ENCODE measurements around the gene NXN.

GRCh38 chr17:962670-963069, 16.9 kb downstream of the NXN start:
- TF ChIP-seq CTCF (conservative IDR thresholded peaks at IDR 0.05; ENCODE audit: low read depth, low read length) (no peak), EZH2 (IDR thresholded peaks at IDR 0.05; ENCODE audit: borderline replicate concordance, low read depth, low read length, poor library complexity, severe bottlenecking) (no peak)

All from A673 (cell line).